ENCODE results near the gene HIC2. TPM values are rescaled to one million over a fixed set of nuclear protein-coding genes. Genes with fewer than 3 reads are reported as not detected.
"Not testable (repeated sequence)": the region's sequence is repeated elsewhere in the genome, so short reads cannot be mapped to it uniquely, and the experiment has no call there.

Gene HIC2, protein sequence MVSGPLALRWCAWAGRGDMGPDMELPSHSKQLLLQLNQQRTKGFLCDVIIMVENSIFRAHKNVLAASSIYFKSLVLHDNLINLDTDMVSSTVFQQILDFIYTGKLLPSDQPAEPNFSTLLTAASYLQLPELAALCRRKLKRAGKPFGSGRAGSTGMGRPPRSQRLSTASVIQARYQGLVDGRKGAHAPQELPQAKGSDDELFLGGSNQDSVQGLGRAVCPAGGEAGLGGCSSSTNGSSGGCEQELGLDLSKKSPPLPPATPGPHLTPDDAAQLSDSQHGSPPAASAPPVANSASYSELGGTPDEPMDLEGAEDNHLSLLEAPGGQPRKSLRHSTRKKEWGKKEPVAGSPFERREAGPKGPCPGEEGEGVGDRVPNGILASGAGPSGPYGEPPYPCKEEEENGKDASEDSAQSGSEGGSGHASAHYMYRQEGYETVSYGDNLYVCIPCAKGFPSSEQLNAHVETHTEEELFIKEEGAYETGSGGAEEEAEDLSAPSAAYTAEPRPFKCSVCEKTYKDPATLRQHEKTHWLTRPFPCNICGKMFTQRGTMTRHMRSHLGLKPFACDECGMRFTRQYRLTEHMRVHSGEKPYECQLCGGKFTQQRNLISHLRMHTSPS
- total RNA-seq, result 1 to 10 TPM; 6.0 to 6.3 TPM

DNA sequence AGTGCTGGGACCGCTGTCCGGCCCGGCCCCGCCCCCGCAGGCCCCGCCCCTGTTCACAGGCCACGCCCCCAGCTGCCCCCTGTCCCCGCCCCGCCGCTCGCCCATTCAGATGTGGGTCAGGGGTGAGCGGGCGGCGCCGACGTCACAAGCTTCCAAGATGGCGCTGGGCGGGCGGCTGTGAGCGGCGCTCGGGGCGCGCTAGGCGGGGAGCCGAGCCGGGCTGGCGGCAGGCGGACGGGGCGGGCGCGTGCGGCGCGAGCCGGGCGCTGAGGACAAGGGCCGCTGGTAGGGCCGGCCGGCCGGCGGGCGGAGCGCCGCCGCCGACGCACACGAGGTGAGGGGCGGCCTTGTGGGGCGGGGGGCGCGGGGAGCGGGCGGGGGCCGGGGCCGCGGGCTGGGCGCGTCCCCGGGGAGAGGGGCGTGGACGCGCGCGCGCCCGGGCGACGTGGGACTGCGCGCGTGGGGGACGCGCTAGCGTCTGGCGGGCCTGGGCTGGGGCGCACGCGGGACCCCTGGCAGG, at the start of gene HIC2:
Gene HIC2 (plus strand): TSS at position 145 of the 520 bp plus-strand sequence. CDS start 25,461 bp downstream, outside the sequence.
- H3K9me3 ChIP-seq; H3K27me3 ChIP-seq; H3K4me1 ChIP-seq; H3K36me3 ChIP-seq; H3K27ac ChIP-seq; H3K9ac ChIP-seq (ENCODE audit: low read depth in 2 of 2, low read length in 2 of 2); intact Hi-C loops (cut with DNase I): not testable (repeated sequence)
- peak; percentile 13 for DNase-seq
- peak within 1 kb of the TSS; percentile 38 for H3K4me3 ChIP-seq

DNA sequence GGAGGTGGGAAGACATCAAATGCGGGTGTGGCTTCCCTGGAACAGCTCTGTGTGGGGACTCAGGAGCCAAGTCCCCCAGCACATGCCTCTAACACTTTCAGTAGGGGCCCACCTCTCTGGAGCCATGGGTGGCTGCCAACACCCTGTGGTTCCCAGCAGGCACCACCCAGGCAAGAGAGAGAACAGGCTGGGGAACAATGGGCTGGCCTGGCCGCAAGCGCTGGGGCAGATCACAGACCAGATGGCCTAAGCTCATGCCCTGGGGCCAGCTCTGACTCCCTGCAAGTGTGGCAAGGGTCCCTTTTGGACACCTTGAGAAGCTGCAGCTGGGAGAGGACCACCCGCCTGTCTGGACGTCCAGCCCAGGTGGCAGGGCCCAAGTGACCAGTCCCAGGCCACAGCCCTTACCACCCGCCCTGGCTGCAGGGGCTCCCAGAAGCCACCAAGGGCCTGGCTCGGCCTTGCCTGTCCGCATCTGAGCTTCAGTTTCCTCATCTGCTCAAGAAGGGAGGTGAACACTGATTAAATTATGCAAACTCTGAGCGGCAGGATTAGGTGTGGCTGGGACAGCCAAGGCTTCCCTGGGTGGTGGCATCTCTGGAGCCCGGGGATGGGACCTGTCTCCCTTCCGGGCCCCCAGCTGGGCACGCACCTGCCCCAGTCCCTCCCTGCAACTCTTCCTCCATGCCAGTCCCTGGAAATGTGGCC, 48.4 kb upstream of the HIC2 start:
- H3K9ac ChIP-seq (ENCODE audit: low read depth in 2 of 2, low read length in 2 of 2); intact Hi-C loops (cut with DNase I); H3K9me3 ChIP-seq; H3K36me3 ChIP-seq; H3K27me3 ChIP-seq; H3K4me1 ChIP-seq; DNase-seq; H3K27ac ChIP-seq; H3K4me3 ChIP-seq: not testable (repeated sequence)

DNA sequence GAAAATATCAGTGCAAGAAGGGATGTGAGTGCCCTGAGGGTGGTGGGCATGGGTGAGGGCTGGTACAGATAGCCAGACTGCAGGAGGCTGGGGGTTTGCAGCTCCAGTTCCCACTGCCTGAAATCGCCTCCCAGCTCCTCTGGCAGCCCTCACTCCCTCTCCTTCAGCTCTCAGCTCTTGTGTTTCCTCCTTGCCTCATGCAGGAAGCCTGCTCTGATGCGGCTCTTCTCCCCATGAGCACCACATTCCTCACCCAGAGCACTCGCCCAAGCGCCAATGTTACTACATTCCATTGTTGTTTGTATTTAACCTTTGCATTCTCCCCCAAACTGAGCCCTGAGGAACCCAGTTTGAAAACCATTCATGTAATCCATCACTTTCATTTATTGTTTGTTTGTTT, 41.3 kb upstream of the HIC2 start:
- H3K27me3 ChIP-seq; H3K9ac ChIP-seq (ENCODE audit: low read depth in 2 of 2, low read length in 2 of 2); H3K36me3 ChIP-seq; H3K4me3 ChIP-seq; H3K9me3 ChIP-seq; intact Hi-C loops (cut with DNase I); H3K4me1 ChIP-seq; H3K27ac ChIP-seq; DNase-seq: not testable (repeated sequence)

DNA sequence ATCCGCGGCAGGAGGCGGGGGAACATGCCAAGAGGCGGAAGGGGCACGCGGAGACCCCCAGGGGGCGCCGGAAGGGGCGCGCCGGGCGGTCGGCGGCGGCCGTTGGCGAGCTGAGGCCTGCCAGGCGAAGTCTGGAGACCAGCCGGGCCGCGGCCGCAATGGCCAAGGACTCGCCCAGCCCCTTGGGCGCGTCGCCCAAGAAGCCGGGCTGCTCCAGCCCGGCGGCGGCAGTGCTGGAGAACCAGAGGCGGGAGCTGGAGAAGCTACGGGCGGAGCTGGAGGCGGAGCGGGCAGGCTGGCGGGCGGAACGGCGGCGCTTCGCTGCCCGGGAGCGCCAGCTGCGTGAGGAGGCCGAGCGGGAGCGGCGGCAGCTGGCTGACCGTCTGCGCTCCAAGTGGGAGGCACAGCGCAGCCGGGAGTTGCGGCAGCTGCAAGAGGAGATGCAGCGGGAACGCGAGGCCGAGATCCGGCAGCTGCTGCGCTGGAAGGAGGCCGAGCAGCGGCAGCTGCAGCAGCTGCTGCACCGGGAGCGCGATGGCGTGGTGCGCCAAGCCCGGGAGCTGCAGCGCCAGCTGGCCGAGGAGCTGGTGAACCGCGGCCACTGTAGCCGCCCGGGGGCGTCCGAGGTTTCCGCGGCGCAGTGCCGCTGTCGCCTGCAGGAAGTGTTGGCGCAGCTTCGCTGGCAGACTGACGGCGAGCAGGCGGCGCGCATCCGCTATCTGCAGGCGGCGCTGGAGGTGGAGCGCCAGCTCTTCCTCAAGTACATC, 33.3 kb upstream of the HIC2 start, which contains the start of gene RIMBP3B:
Gene RIMBP3B (plus strand): TSS at position 51 of the 767 bp plus-strand sequence. CDS start 108 bp downstream, at position 159.
- H3K9me3 ChIP-seq; H3K4me1 ChIP-seq; H3K36me3 ChIP-seq; H3K27ac ChIP-seq; intact Hi-C loops (cut with DNase I); DNase-seq; H3K4me3 ChIP-seq; H3K27me3 ChIP-seq; H3K9ac ChIP-seq (ENCODE audit: low read depth in 2 of 2, low read length in 2 of 2): not testable (repeated sequence)

DNA sequence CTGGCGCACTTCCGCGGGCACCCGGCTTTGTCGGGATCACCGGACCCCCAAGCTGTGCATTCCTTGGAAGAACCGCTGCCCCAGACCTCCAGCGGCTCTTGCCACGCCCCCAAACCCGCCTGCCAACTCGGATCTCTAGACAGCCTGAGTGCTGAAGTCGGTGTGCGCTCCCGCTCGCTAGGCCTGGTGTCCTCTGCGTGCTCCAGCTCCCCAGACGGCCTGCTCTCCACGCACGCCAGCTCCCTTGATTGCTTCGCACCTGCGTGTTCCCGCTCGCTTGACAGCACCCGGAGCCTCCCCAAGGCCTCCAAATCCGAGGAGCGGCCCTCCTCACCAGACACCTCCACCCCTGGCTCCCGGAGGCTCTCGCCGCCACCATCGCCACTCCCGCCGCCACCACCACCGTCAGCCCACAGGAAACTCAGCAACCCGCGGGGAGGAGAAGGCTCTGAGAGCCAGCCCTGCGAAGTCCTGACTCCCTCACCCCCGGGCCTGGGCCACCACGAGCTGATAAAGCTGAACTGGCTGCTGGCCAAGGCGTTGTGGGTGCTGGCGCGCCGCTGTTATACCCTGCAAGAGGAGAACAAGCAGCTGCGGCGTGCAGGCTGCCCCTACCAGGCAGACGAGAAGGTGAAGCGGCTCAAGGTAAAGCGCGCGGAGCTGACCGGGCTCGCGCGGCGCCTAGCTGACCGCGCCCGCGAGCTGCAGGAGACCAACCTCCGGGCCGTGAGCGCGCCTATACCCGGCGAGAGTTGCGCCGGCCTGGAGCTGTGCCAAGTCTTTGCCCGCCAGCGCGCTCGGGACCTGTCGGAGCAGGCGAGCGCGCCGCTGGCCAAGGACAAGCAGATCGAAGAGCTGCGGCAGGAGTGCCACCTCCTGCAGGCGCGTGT, 32.5 kb upstream of the HIC2 start:
- H3K4me1 ChIP-seq; H3K9ac ChIP-seq (ENCODE audit: low read depth in 2 of 2, low read length in 2 of 2); DNase-seq; H3K27me3 ChIP-seq; H3K4me3 ChIP-seq; H3K36me3 ChIP-seq; H3K9me3 ChIP-seq; intact Hi-C loops (cut with DNase I); H3K27ac ChIP-seq: not testable (repeated sequence)

DNA sequence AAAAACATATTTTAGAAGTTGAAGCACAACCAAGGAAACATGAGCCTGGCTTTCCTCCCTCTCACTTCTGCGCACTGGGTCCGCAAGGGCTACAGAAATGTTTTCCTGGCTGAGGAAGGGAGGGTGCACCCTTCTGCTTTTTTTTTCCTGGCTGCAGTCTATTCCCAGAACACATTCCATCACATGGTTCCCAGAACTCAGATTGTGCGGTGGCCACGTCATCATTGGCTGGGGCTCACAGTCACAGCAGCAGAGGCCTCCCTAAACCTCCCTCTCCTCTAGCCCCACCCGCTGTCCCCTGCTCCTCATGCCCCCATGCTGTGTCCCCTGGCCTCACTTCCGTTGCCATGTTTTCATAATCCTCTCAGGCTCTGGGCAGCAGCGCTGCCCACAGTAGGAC, 27.7 kb upstream of the HIC2 start:
- H3K36me3 ChIP-seq; H3K9me3 ChIP-seq; DNase-seq; H3K27ac ChIP-seq; H3K4me1 ChIP-seq; H3K27me3 ChIP-seq; intact Hi-C loops (cut with DNase I); H3K4me3 ChIP-seq; H3K9ac ChIP-seq (ENCODE audit: low read depth in 2 of 2, low read length in 2 of 2): not testable (repeated sequence)

DNA sequence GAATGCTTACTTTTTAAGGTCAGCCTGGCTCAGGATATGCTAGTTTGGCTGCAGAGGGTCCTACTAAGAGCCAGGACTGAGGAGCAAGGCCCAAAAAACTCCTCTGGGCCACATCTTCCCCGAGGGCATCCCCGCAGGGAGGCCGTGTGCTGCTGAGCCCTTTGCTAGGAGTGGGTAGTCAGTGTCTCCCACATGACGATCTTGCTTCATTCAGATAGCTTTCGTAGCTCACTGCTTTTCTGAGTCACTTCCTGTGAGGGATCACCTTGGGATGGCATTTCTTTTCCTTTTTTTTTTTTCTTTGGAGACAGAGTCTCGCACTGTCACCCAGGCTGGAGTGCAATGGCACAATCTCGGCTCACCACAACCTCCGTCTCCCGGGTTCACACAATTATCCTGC, 27.2 kb upstream of the HIC2 start:
- H3K27me3 ChIP-seq; H3K36me3 ChIP-seq; H3K4me1 ChIP-seq; H3K27ac ChIP-seq; intact Hi-C loops (cut with DNase I); DNase-seq; H3K9me3 ChIP-seq; H3K9ac ChIP-seq (ENCODE audit: low read depth in 2 of 2, low read length in 2 of 2); H3K4me3 ChIP-seq: not testable (repeated sequence)

DNA sequence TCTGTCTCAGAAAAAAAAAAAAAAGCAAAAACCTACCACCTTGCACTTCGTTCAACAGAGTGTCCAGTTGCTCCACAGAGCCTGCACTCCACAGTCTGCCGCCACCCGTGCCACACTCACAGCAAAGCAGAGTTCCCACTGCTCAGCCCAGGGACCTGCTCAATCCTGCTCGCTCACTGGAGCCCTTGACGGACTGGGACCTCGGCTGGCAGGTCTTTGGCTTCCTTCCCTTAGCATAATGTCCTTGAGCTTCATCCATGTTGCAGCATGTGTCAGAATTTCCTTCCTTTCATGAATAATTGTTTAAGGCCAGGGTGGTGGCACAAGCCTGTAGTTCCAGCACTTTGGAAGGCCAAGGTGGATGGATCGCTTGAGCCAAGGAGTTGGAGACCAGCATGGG, 22.6 kb upstream of the HIC2 start:
- intact Hi-C loops (cut with DNase I), result not testable (repeated sequence)

DNA sequence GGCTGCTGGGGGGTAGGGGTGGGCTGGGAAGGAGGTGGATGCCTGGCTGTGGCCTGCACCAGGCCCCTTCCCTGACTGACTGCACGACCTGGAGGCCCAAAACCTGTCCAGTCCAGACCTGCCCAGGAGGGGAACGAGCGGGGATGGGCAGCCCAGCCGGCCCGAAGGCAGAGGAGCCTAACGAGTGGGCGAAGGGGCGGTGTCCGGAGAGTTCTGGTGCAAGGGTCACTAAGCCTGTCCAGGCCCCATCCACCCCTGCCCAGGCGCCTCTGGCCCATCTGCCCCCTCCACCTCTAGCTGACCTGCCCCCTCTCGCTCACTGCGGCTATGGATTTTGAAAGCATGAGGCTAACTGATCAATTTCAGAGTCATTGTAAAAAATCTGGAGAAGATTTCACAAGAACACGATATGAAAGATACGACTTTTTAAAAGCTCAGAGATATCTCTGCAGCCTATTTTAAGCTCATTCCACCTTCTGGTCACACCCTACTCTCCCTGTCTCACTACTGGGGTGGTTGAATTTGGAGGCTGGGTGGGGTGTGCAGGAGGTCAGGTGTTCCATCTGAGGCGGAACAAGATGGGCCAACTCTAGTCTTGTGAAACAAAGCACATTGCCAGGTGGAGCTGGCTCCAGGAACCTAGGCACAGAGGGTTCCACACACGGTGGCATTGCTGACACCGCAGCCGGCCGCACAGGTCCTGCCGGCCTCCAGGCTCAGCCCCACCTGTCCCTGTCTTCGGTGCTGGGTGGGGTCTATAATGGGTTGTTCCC, 15.8 kb upstream of the HIC2 start:
- H3K27ac ChIP-seq; DNase-seq; intact Hi-C loops (cut with DNase I); H3K4me3 ChIP-seq; H3K27me3 ChIP-seq; H3K4me1 ChIP-seq; H3K36me3 ChIP-seq; H3K9ac ChIP-seq (ENCODE audit: low read depth in 2 of 2, low read length in 2 of 2); H3K9me3 ChIP-seq: not testable (repeated sequence)

More for the DNA sequence above, 22.6 kb upstream of the HIC2 start:
- H3K4me3 ChIP-seq; DNase-seq; H3K27ac ChIP-seq; H3K4me1 ChIP-seq; H3K36me3 ChIP-seq; H3K9me3 ChIP-seq; H3K9ac ChIP-seq (ENCODE audit: low read depth in 2 of 2, low read length in 2 of 2); H3K27me3 ChIP-seq: not testable (repeated sequence)

DNA sequence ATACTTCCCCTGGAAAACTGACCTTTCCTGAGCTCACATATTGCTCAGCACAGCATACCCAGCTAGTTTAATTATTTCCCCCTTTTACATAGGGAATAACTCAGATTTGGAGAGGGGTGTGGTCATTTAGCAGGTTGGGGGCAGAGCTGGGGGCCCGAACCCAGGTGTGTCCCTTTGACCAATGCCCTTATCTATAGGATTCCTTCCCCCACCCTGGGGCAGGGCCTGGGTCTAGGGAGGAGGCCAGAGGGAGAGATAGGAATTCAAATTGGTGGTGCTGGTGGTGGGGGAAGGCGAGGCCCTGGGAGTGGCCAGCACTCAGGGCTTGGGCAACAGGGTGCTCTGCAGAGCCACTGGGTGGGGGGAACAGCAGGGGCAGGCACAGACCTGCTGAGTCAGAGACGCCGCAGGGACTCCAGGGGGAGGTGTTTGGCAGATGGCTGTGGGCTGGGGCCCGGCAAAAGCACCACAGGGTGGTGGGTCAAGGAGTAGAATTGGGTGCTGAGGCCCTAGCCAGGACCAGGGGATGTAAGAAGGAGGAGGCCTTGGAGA, 14.3 kb upstream of the HIC2 start:
- H3K27ac ChIP-seq; DNase-seq; H3K9ac ChIP-seq (ENCODE audit: low read depth in 2 of 2, low read length in 2 of 2); H3K9me3 ChIP-seq; H3K4me1 ChIP-seq; H3K4me3 ChIP-seq; H3K36me3 ChIP-seq; intact Hi-C loops (cut with DNase I); H3K27me3 ChIP-seq: not testable (repeated sequence)

DNA sequence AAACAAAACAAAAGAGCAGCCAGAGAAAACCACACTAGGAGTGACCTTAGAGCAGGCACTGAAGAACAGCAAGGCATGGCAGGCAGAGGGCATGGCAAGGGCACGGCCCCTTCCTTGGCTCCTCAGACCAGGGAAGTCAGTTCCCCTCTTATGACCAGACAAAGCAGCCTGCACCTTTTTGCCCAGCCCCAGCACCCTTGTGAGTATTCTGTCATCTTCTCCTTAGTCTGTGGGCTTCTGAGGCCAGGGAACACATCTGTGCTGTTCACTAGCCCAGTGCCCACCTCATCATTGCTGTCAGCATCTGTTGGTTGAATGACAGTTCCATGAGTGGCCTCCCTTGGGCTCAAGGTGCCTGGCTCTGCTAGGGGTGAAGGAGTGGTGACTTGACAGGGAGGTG, 10.0 kb upstream of the HIC2 start:
- H3K9ac ChIP-seq (ENCODE audit: low read depth in 2 of 2, low read length in 2 of 2); H3K36me3 ChIP-seq; DNase-seq; intact Hi-C loops (cut with DNase I); H3K4me1 ChIP-seq; H3K9me3 ChIP-seq; H3K27me3 ChIP-seq; H3K4me3 ChIP-seq; H3K27ac ChIP-seq: not testable (repeated sequence)

Measured in colonic mucosa (tissue), 4 donors.